IMR-90 (cell line): Measurements from ENCODE around the gene IL23R. TPM values are rescaled to one million over a fixed set of nuclear protein-coding genes. Genes with fewer than 3 reads are reported as not detected.

ENCODE experiments used
- ATAC-seq: fragments of 200-7000 bp; cut with Tn5 transposase; 2 replicates; pipeline ENCODE4 v1.9.1; 2020; ENCODE audit warnings: low read depth, mild to moderate bottlenecking, moderate library complexity
- BruUV-seq: library from RNA; stranded (reverse); fragments of 400-500 nt; replicated peaks from 2 replicates; lab custom pipeline; 2021; lab: Mats Ljungman, UMichigan
- CTCF ChIA-PET: fragments of 300-600 bp; formaldehyde crosslinking; extraction: SDS; loops from one replicate; lab custom pipeline; 2021; ENCODE audit warnings: antibody characterized with exemption; lab: Yijun Ruan, JAX
- POLR2A ChIA-PET: fragments of 300-600 bp; sonication (Branson Sonifier 250); formaldehyde crosslinking; loops from one replicate; lab custom pipeline; 2022; ENCODE audit warnings: antibody characterized with exemption; ENCODE audit not compliant: unreplicated experiment; lab: Charles Lee
- DNase-seq: peaks from one replicate; pipeline ENCODE4 v3.0.0; 2013
- H2AFZ ChIP-seq: replicated peaks from 2 replicates; pipeline ENCODE3; 2013; ENCODE audit warnings: low read length, mild to moderate bottlenecking; ENCODE audit not compliant: poor library complexity
- H2AK5ac ChIP-seq: 2 replicates; pipeline ENCODE4 v1.6.1; 2013; ENCODE audit warnings: low read depth, low read length, inconsistent platforms
- H2AK9ac ChIP-seq: replicated peaks from 2 replicates; pipeline ENCODE3; 2013; ENCODE audit warnings: mild to moderate bottlenecking, low read depth, low read length, moderate library complexity; ENCODE audit not compliant: poor library complexity
- H2BK120ac ChIP-seq: 2 replicates; pipeline ENCODE4 v1.6.1; 2013; ENCODE audit warnings: low read depth, low read length, inconsistent platforms
- H2BK15ac ChIP-seq: 3 replicates; pipeline ENCODE4 v1.6.1; 2013; ENCODE audit warnings: low read depth, low read length, inconsistent platforms
- H2BK20ac ChIP-seq: 2 replicates; pipeline ENCODE4 v1.6.1; 2013; ENCODE audit warnings: low read depth, mild to moderate bottlenecking, inconsistent platforms, low read length, moderate library complexity
- H2BK5ac ChIP-seq: 2 replicates; pipeline ENCODE4 v1.6.1; 2013; ENCODE audit warnings: mild to moderate bottlenecking, low read depth, low read length, inconsistent platforms; ENCODE audit not compliant: poor library complexity, severe bottlenecking
- H3K14ac ChIP-seq: replicated peaks from 2 replicates; pipeline ENCODE4 v1.6.1; 2013; ENCODE audit warnings: low read depth, low read length, inconsistent platforms
- H3K18ac ChIP-seq: 2 replicates; pipeline ENCODE4 v1.6.1; 2013; ENCODE audit warnings: low read depth, low read length, control low read depth
- H3K23ac ChIP-seq: 2 replicates; pipeline ENCODE4 v1.6.1; 2013; ENCODE audit warnings: low read depth, low read length, inconsistent platforms
- H3K27ac ChIP-seq: 2 replicates; pipeline ENCODE4 v1.5.1; 2013; ENCODE audit warnings: mild to moderate bottlenecking, control low read depth, low read length; ENCODE audit not compliant: insufficient read depth
- H3K27me3 ChIP-seq: 2 replicates; pipeline ENCODE4 v1.6.1; 2013; ENCODE audit warnings: low read length; ENCODE audit not compliant: control insufficient read depth, insufficient read depth
- H3K36me3 ChIP-seq: 2 replicates; pipeline ENCODE4 v1.6.1; 2013; ENCODE audit warnings: low read length, mixed read lengths; ENCODE audit not compliant: control insufficient read depth, insufficient read depth
- H3K4ac ChIP-seq: 2 replicates; pipeline ENCODE4 v1.6.1; 2013; ENCODE audit warnings: low read depth, low read length, inconsistent platforms
- H3K4me1 ChIP-seq: 2 replicates; pipeline ENCODE4 v1.6.1; 2013; ENCODE audit warnings: low read length, mixed read lengths; ENCODE audit not compliant: control insufficient read depth, insufficient read depth
- H3K4me2 ChIP-seq: 2 replicates; pipeline ENCODE4 v1.6.1; 2013; ENCODE audit warnings: low read depth, mild to moderate bottlenecking, control low read depth, low read length, moderate library complexity
- H3K4me3 ChIP-seq: 2 replicates; pipeline ENCODE4 v1.5.1; 2013; ENCODE audit warnings: low read depth, mild to moderate bottlenecking, control low read depth, low read length, moderate library complexity; ENCODE audit not compliant: insufficient read depth
- H3K56ac ChIP-seq: 2 replicates; pipeline ENCODE4 v1.6.1; 2013; ENCODE audit warnings: low read length, inconsistent platforms; ENCODE audit not compliant: insufficient read depth; ENCODE audit errors: extremely low read depth
- H3K79me1 ChIP-seq, 2 experiments: 2 replicates each; pipeline ENCODE4 v1.6.1; 2013; ENCODE audit warnings: low read length in 2 of 2, inconsistent platforms in 1 of 2, low read depth in 1 of 2
- H3K9ac ChIP-seq: 2 replicates; pipeline ENCODE4 v1.6.1; 2013; ENCODE audit warnings: low read depth, low read length, control low read depth
- H3K9me1 ChIP-seq: 2 replicates; pipeline ENCODE4 v1.6.1; 2013; ENCODE audit warnings: low read length, inconsistent platforms; ENCODE audit not compliant: insufficient read depth
- H3K9me3 ChIP-seq: 2 replicates; pipeline ENCODE4 v1.6.1; 2013; ENCODE audit warnings: low read length; ENCODE audit not compliant: control insufficient read depth, insufficient read depth
- H4K20me1 ChIP-seq: 2 replicates; pipeline ENCODE4 v1.6.1; 2013; ENCODE audit warnings: low read length, inconsistent platforms; ENCODE audit not compliant: insufficient read depth
- H4K5ac ChIP-seq: 2 replicates; pipeline ENCODE4 v1.6.1; 2013; ENCODE audit warnings: mild to moderate bottlenecking, low read depth, low read length, control low read depth
- H4K8ac ChIP-seq, 2 experiments: 2 replicates each; pipeline ENCODE4 v1.6.1; 2013; ENCODE audit warnings: low read depth in 2 of 2, low read length in 2 of 2, control low read depth in 1 of 2, inconsistent platforms in 1 of 2
- H4K91ac ChIP-seq: 2 replicates; pipeline ENCODE4 v1.6.1; 2013; ENCODE audit warnings: low read depth, low read length, inconsistent platforms; ENCODE audit not compliant: insufficient read depth
- BHLHE40 ChIP-seq: fragments of 150-350 bp; IDR thresholded peaks from 2 replicates; pipeline ENCODE4 v1.6.1; 2016; ENCODE audit warnings: mild to moderate bottlenecking, low read depth, low read length
- CEBPB ChIP-seq: IDR thresholded peaks from 2 replicates; pipeline ENCODE4 v1.6.1; 2012; ENCODE audit warnings: low read depth, low read length, improper control_type of control experiment
- CHD1 ChIP-seq: IDR thresholded peaks from 2 replicates; pipeline ENCODE4 v1.6.1; 2012; ENCODE audit warnings: low read depth, low read length, improper control_type of control experiment
- MAFK ChIP-seq: IDR thresholded peaks from 2 replicates; pipeline ENCODE4 v1.6.1; 2012; ENCODE audit warnings: low read depth, low read length, improper control_type of control experiment
- MAZ ChIP-seq: IDR thresholded peaks from 2 replicates; pipeline ENCODE4 v1.6.1; 2012; ENCODE audit warnings: low read depth, mild to moderate bottlenecking, low read length, improper control_type of control experiment, moderate library complexity, borderline replicate concordance
- POLR2A ChIP-seq: IDR thresholded peaks from 2 replicates; pipeline ENCODE4 v1.6.1; 2012; ENCODE audit warnings: mild to moderate bottlenecking, low read depth, low read length
- RCOR1 ChIP-seq: IDR thresholded peaks from 2 replicates; pipeline ENCODE4 v1.6.1; 2012; ENCODE audit warnings: mild to moderate bottlenecking, low read length, improper control_type of control experiment; ENCODE audit not compliant: insufficient replicate concordance
- WGBS, 2 experiments: methylation state at CpG; one replicate each; pipeline versions ENCODE4 v1.1.5 to v1.1.7; 2013; ENCODE audit warnings: missing lambda C conversion rate in 2 of 2; ENCODE audit not compliant: insufficient read length in 1 of 2; ENCODE audit errors: extremely low coverage in 2 of 2; 5-methylcytosine and 5-hydroxymethylcytosine counted together
- dilution Hi-C: fragments of 300-500 bp; cut with HindIII; formaldehyde crosslinking; loops from one replicate; pipeline ENCODE4 v1.14.3; 2018; ENCODE audit warnings: low sequenced_read_pairs; ENCODE audit not compliant: unreplicated experiment
- in situ Hi-C: fragments of 300-500 bp; cut with MboI; formaldehyde crosslinking; loops from 3 replicates; pipeline ENCODE4 v1.14.3; 2019; ENCODE audit warnings: low sequenced_read_pairs, inconsistent platforms, mixed read lengths
- intact Hi-C: fragments of 100-400 bp; cut with micrococcal nuclease; formaldehyde crosslinking; loops from 2 replicates; pipeline ENCODE4 v1.10.0; 2022
- polyA plus RNA-seq, 3 experiments: library from polyadenylated mRNA; depleted of rRNA; stranded (reverse); fragments of >200 nt; gene quantifications; 2 replicates each; pipeline ENCODE4 v1.2.3, GENCODE V29; 2012; ENCODE audit warnings: low replicate concordance in 1 of 3
- total RNA-seq: library from RNA; depleted of rRNA; stranded (reverse); fragments of >200 nt; gene quantifications from 2 replicates; pipeline ENCODE4 v1.2.3, GENCODE V29; 2012

Gene IL23R
- total and polyA plus RNA-seq, 2 of the 4 experiments (the other 2 are of a cell fraction), result not detected

GRCh38 chr1:67264899-67265298 is 98.6 kb downstream of the IL23R start:
- Histone ChIP-seq H3K4me1 (no peaks in the 10 kb centered on the region), H4K91ac (no peak overlapping the region), H3K9me1 (no peaks in the 10 kb centered on the region), H3K27me3 (peaks cover 5% of the 10 kb centered on the region), H3K9me3 (no peaks in the 10 kb centered on the region), H3K4ac (no peak overlapping the region), H3K9ac (no peak overlapping the region), H3K18ac (no peak overlapping the region), H4K5ac (no peak overlapping the region), H3K56ac (no peak overlapping the region), H2AK9ac (no peak overlapping the region), H2BK120ac (no peak overlapping the region), H3K27ac (no peak overlapping the region), H2AK5ac (no peak overlapping the region), H3K23ac (no peak overlapping the region), H3K4me3 (no peak overlapping the region), H4K8ac (no peak overlapping the region), H4K20me1 (no peaks in the 10 kb centered on the region), H2BK15ac (no peak overlapping the region), H3K14ac (no peak overlapping the region), H2BK5ac (no peak overlapping the region), H2AFZ (no peak overlapping the region), H3K36me3 (no peaks in the 10 kb centered on the region), H2BK20ac (no peak overlapping the region), H3K4me2 (no peak overlapping the region), H3K79me1 (no peaks in the 10 kb centered on the region)
- ChIA-PET POLR2A (no interaction called here), CTCF (no interaction called here)
- DNase-seq (no peak), ATAC-seq (no peak)
- in situ Hi-C loops (no loop called here), intact Hi-C loops (no loop called here), dilution Hi-C loops (no loop called here)
- TF ChIP-seq CEBPB, result no peak
- no peak for TF ChIP-seq MAZ
- TF ChIP-seq RCOR1, result no peak
- TF ChIP-seq POLR2A, result no peak
- TF ChIP-seq CHD1, result no peak
- no peak for TF ChIP-seq MAFK
- no peak for TF ChIP-seq BHLHE40
- no CpG with 5 or more reads among the region's 3 CpGs for WGBS, 2 experiments
- BruUV-seq, result no TSS peak
